Measurements from ENCODE around the gene RNU5B-1.

RNU5B-1 gene

GRCh38 chr15:65334586-65335231, 30.2 kb downstream of the RNU5B-1 start:
- Histone ChIP-seq H3K27me3 (replicated peaks; ENCODE audit: insufficient read depth, low read length) (peaks cover 3% of the 10 kb centered on the region; the same call in 1 of the 2 replicates), H3F3A (ENCODE audit: insufficient read depth, low read length) (no peaks in the 10 kb centered on the region), H3K9me3 (replicated peaks; ENCODE audit: insufficient read depth, low read length) (no peaks in the 10 kb centered on the region), H4K20me1 (ENCODE audit: insufficient read depth, low read length) (no peaks in the 10 kb centered on the region), H3K9me2 (replicated peaks; ENCODE audit: insufficient read depth, low read length) (no peaks in the 10 kb centered on the region), H3K36me3 (replicated peaks; ENCODE audit: insufficient read depth, low read length) (no peaks in the 10 kb centered on the region), H3K9ac (ENCODE audit: low read length) (no peak overlapping the region), H3K4me2 (ENCODE audit: low read depth, low read length) (no peak overlapping the region), H3K79me2 (ENCODE audit: low read length) (no peaks in the 10 kb centered on the region), H3K27ac (ENCODE audit: low read length) (no peak overlapping the region), H3K4me3 (ENCODE audit: low read length) (no peak overlapping the region), H3K4me1 (ENCODE audit: low read length) (no peaks in the 10 kb centered on the region), H2AFZ (ENCODE audit: low read length) (no peak overlapping the region)
- DNase-seq = no peak
- no peak for TF ChIP-seq EZH2 (optimal IDR thresholded peaks at IDR 0.05; ENCODE audit: low read depth, low read length)
- TF ChIP-seq CTCF (IDR thresholded peaks at IDR 0.05; ENCODE audit: low read length) = no peak
- TF ChIP-seq EZH2phosphoT487 (IDR thresholded peaks at IDR 0.05; ENCODE audit: low read length) = no peak

GRCh38 chr15:65335278-65336055, 31.0 kb downstream of the RNU5B-1 start:
- Histone ChIP-seq H3K9me2 (replicated peaks; ENCODE audit: insufficient read depth, low read length) (no peaks in the 10 kb centered on the region), H3K36me3 (replicated peaks; ENCODE audit: insufficient read depth, low read length) (no peaks in the 10 kb centered on the region), H3K9ac (ENCODE audit: low read length) (no peak overlapping the region), H3K79me2 (ENCODE audit: low read length) (no peaks in the 10 kb centered on the region), H4K20me1 (ENCODE audit: insufficient read depth, low read length) (no peaks in the 10 kb centered on the region), H3K4me2 (ENCODE audit: low read depth, low read length) (no peak overlapping the region), H3K4me3 (ENCODE audit: low read length) (no peak overlapping the region), H2AFZ (ENCODE audit: low read length) (no peak overlapping the region), H3K27me3 (replicated peaks; ENCODE audit: insufficient read depth, low read length) (0 out of 2 replicates have a peak, but pooled peaks cover 3% of the 10 kb centered on the region), H3K9me3 (replicated peaks; ENCODE audit: insufficient read depth, low read length) (no peaks in the 10 kb centered on the region), H3F3A (ENCODE audit: insufficient read depth, low read length) (no peaks in the 10 kb centered on the region), H3K27ac (ENCODE audit: low read length) (no peak overlapping the region), H3K4me1 (ENCODE audit: low read length) (no peaks in the 10 kb centered on the region)
- no peak for DNase-seq
- no peak for TF ChIP-seq EZH2phosphoT487 (IDR thresholded peaks at IDR 0.05; ENCODE audit: low read length)
- no peak for TF ChIP-seq EZH2 (optimal IDR thresholded peaks at IDR 0.05; ENCODE audit: low read depth, low read length)
- TF ChIP-seq CTCF (IDR thresholded peaks at IDR 0.05; ENCODE audit: low read length) = no peak

GRCh38 chr15:65336493-65337435, 32.3 kb downstream of the RNU5B-1 start:
- Histone ChIP-seq H3K36me3 (replicated peaks; ENCODE audit: insufficient read depth, low read length) (no peaks in the 10 kb centered on the region), H3K9me2 (replicated peaks; ENCODE audit: insufficient read depth, low read length) (no peaks in the 10 kb centered on the region), H3K79me2 (ENCODE audit: low read length) (no peaks in the 10 kb centered on the region), H3K27me3 (replicated peaks; ENCODE audit: insufficient read depth, low read length) (0 out of 2 replicates have a peak, but pooled peaks cover under 1% of the 10 kb centered on the region), H3K4me1 (ENCODE audit: low read length) (no peaks in the 10 kb centered on the region), H3F3A (ENCODE audit: insufficient read depth, low read length) (no peaks in the 10 kb centered on the region), H3K4me3 (ENCODE audit: low read length) (no peak overlapping the region), H3K9me3 (replicated peaks; ENCODE audit: insufficient read depth, low read length) (no peaks in the 10 kb centered on the region), H3K9ac (ENCODE audit: low read length) (no peak overlapping the region), H2AFZ (ENCODE audit: low read length) (no peak overlapping the region), H3K4me2 (ENCODE audit: low read depth, low read length) (no peak overlapping the region), H4K20me1 (ENCODE audit: insufficient read depth, low read length) (no peaks in the 10 kb centered on the region), H3K27ac (ENCODE audit: low read length) (no peak overlapping the region)
- TF ChIP-seq CTCF (IDR thresholded peaks at IDR 0.05; ENCODE audit: low read length) (0 out of 2 replicates have a peak, but pooled peaks have one; percentile 9), EZH2phosphoT487 (IDR thresholded peaks at IDR 0.05; ENCODE audit: low read length) (no peak)
- DNase-seq = no peak

Data from MM.1S (cell line).